ENCODE data around the gene TAF6.

TAF6 gene

GRCh38 chr7:100157334-100158228, 38.4 kb upstream of the TAF6 start (continued):
- TF ChIP-seq ZNF174 (tag by site-specific recombination; IDR thresholded peaks at IDR 0.05) (no peak), IKZF3 (tag by site-specific recombination; IDR thresholded peaks at IDR 0.05) (peak; percentile 74; the same call in 1 of the 2 replicates), PRDM1 (tag by site-specific recombination; IDR thresholded peaks at IDR 0.05) (peak; percentile 68), ZNF221 (tag by site-specific recombination; IDR thresholded peaks at IDR 0.05; ENCODE audit: borderline replicate concordance) (no peak), ZEB2 (tag by site-specific recombination; IDR thresholded peaks at IDR 0.05) (peak; percentile 80), HIC1 (tag by site-specific recombination; IDR thresholded peaks at IDR 0.05) (peak; percentile 43; the same call in 1 of the 2 replicates), HOXD13 (CRISPR knock-in tag; IDR thresholded peaks at IDR 0.05; ENCODE audit: borderline replicate concordance) (no peak), ZNF624 (tag by site-specific recombination; IDR thresholded peaks at IDR 0.05) (no peak), ZNF704 (tag by site-specific recombination; IDR thresholded peaks at IDR 0.05) (no peak), SETDB1 (IDR thresholded peaks at IDR 0.05; ENCODE audit: insufficient read length, low read length) (no peak), ZNF248 (tag by site-specific recombination; IDR thresholded peaks at IDR 0.05) (no peak), ZNF23 (tag by site-specific recombination; IDR thresholded peaks at IDR 0.05; ENCODE audit: borderline replicate concordance) (no peak), ZNF585B (tag by site-specific recombination; IDR thresholded peaks at IDR 0.05) (no peak), BCL11B (tag by site-specific recombination; IDR thresholded peaks at IDR 0.05; ENCODE audit: low read depth) (peak; percentile 61; the same call in 1 of the 2 replicates), ZNF48 (tag by site-specific recombination; IDR thresholded peaks at IDR 0.05) (no peak), ZNF701 (tag by site-specific recombination; IDR thresholded peaks at IDR 0.05) (no peak), ZNF114 (tag by site-specific recombination; IDR thresholded peaks at IDR 0.05) (no peak), MZF1 (tag by site-specific recombination; IDR thresholded peaks at IDR 0.05; ENCODE audit: borderline replicate concordance) (no peak), ZNF776 (tag by site-specific recombination; IDR thresholded peaks at IDR 0.05; ENCODE audit: borderline replicate concordance) (no peak), ZFHX2 (tag by site-specific recombination; conservative IDR thresholded peaks at IDR 0.05) (no peak), ZSCAN30 (tag by site-specific recombination; IDR thresholded peaks at IDR 0.05) (no peak), ZNF747 (tag by site-specific recombination; IDR thresholded peaks at IDR 0.05) (no peak), ZNF155 (tag by site-specific recombination; IDR thresholded peaks at IDR 0.05) (no peak), ZNF416 (tag by site-specific recombination; IDR thresholded peaks at IDR 0.05) (no peak), ZNF791 (tag by site-specific recombination; IDR thresholded peaks at IDR 0.05) (no peak), ZNF514 (tag by site-specific recombination; IDR thresholded peaks at IDR 0.05) (no peak), ZBTB44 (tag by site-specific recombination; IDR thresholded peaks at IDR 0.05) (no peak), REST (tag by site-specific recombination; IDR thresholded peaks at IDR 0.05) (0 out of 2 replicates have a peak, but pooled peaks have one; percentile 12), ZNF626 (tag by site-specific recombination; IDR thresholded peaks at IDR 0.05) (no peak), ZNF112 (tag by site-specific recombination; IDR thresholded peaks at IDR 0.05) (no peak), YY2 (tag by site-specific recombination; IDR thresholded peaks at IDR 0.05) (no peak), ZNF391 (tag by site-specific recombination; IDR thresholded peaks at IDR 0.05; ENCODE audit: borderline replicate concordance, low read depth) (no peak)

All from HEK293 (cell line).